Epithelial cell of prostate (primary cell): ENCODE data around the gene KRT36.

Experiments used
- DNase-seq: peaks from one replicate; pipeline ENCODE4 v3.0.0-alpha.2; 2011; ENCODE audit warnings: low read depth, low spot score
- H3K27ac ChIP-seq: fragments of 450-650 bp; 2 replicates; pipeline ENCODE4 v1.5.1; 2017; ENCODE audit warnings: mild to moderate bottlenecking

The KRT36 gene

DNA sequence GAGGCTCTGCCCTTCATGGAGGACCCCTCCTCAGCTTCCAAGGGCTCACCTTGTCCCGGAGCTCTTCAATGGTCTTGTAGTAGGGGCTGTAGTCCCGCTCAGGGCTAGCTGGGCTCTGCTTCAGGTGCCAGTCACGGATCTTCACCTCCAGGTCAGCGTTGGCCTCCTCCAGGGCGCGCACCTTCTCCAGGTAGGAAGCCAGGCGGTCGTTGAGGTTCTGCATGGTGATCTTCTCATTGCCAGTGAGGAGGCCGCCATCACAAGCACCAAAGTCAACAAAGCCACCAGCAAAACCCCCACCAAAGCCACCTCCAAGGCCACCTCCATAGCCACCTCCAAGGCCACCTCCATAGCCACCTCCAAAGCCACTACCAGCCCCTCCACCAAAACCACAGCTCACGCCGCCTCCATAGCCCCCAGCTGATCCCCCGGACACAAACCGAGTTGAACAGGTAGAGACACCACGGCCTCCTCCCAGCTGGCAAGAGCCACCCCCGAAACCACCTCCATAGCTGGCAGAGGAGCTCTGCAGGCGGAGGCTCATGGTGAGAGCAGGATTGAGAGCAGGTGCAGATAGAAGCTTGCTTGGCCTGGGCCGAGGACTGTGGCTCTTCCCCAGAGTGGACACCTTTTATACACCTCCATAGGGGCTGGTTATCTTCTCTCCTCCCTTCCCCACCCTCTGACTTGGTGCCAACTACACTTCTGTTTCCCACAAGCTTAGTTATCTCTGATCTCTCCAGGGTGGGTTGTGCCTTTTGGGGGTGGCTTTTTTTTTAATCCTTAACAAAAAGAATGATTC, 15.5 kb upstream of the KRT36 start, which contains the start of gene KRT13:
KRT13 (minus strand) TSS at position 606 of the 802 bp plus-strand sequence; CDS start at position 544, 62 bp downstream.
- peak within 1 kb of the TSS; percentile 56 for H3K27ac ChIP-seq
- DNase-seq: no peak

DNA sequence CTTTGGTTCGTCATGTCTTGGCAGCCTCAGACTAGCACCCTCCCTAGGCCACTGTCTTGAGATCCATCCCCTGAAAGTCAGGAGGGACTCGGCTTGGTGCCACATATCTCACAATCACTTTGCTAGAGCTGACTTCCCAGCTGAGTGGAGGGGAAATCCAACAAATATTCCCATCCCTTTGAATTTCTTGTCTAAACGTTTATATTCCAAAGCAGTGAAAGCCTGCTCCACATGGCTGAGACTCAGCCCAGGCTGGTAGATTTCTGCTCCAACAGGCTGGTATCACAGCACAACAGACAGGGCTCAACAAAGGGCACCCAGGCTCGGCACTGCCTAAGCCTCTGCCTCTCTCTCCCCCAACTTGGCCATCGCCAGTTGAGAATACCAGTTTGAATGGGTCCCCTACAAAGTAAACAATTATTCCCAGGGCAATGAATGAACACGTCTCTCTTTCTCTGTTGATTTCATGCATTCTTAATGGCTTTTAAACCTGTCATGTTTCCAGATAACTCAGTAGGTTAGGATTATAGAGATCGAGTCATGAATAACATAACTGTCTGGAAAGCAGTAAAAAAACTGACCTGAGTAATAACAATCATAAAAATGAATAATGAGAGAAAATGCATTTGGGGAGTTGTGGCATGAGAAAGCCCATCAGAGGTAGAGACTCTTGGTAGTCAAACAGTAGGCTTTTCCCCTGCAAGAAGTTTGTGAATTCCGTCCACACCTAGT, 14.7 kb upstream of the KRT36 start:
- no peak overlapping the region for H3K27ac ChIP-seq
- no peak for DNase-seq

DNA sequence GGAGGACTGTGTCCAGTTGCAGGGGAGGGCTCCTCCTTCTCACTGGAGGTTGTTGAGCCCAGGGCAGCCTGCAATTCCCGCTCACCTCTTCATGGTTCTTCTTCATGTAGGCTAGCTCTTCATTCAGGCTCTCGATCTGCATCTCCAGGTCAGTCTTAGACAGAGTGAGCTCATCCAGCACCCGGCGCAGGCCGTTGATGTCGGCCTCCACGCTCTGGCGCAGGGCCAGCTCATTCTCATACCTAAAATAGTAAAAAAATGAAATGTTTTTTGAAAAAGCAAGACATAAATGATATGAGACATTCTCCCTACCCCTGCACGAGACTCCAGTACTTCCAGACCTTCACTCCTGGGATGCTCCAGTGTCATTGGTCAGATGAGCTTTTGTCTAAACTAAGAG, 13.5 kb upstream of the KRT36 start:
- no peak overlapping the region for H3K27ac ChIP-seq
- no peak for DNase-seq

DNA sequence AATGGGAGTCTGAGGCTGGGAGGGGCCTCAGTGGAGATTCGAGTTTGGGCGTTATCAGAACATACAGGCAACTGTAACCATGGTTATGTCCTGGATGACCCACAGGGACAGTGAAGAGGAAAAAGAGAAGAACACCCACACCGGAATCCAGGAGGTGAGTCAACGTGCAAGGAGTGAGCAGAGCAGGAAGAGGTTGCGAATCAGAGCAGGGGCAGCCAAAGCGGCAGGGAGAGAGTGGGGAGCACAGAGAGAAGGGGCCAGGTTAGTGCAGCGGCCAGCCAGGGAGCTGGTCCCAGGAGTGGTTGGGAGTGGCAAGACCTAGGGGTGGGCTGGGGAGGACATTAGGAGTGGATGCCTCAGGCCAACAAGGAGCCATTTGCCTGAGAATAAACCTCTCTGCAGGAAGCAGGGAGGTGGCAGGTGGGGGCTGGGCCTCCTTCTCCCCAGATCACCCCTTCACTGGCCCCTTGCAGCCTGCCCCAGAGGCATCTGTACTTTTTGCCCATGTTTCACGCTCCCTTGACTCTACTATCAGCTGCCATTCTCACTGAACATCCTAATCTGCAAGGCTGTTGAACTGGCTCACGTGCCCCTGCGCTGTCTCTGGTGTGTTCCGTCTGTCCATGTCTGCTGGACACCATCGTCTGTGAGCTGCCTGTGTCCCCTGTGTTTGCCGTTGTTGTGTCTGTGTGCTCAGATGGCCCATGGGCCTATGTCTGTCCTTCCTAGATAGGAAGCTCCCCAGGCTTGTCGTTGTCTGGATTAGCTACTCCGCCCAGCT, 10.6 kb upstream of the KRT36 start:
- peak overlapping the region; percentile 60 for H3K27ac ChIP-seq
- no peak for DNase-seq

DNA sequence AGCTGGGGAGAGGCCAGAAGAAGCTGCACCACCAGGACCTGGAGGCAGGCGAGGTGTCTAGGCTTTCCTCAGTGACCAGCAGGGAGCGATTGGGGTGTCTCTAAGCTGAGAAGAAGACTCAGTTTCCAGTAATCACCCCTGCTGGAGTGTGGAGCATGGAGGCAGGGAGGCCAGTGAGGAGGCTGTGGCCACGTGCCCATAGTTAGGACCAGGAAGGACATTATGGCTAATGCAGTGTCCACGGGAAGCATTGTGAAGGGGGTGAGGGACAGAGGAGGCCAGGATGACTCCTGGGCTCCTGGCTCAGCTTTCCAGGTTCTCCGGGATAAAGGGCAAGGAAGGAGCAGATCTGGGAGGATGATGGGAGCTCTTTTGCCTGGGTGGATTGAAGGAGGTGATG, 10.0 kb upstream of the KRT36 start:
- peak overlapping the region; percentile 60 for H3K27ac ChIP-seq
- DNase-seq: no peak

DNA sequence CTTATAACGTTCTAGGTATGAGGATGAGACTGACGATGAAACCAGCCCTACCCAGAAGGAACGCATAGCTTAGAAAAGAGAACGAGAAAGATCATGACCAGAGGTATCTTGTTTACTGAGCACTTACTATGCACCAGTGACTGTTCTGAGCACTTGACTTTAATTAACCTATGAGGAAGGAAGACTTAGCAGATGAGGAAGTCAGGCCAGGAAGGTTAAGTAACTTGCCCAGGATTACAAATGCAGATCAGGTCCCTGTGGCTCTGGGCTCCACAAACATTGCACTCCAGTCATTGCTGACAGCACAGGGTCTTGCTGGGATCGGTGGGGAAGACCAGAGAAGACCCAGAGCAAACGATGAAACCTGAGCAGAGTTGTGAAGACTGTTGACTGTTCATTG, 8.6 kb upstream of the KRT36 start:
- DNase-seq: no peak
- peak overlapping the region; percentile 60 for H3K27ac ChIP-seq

DNA sequence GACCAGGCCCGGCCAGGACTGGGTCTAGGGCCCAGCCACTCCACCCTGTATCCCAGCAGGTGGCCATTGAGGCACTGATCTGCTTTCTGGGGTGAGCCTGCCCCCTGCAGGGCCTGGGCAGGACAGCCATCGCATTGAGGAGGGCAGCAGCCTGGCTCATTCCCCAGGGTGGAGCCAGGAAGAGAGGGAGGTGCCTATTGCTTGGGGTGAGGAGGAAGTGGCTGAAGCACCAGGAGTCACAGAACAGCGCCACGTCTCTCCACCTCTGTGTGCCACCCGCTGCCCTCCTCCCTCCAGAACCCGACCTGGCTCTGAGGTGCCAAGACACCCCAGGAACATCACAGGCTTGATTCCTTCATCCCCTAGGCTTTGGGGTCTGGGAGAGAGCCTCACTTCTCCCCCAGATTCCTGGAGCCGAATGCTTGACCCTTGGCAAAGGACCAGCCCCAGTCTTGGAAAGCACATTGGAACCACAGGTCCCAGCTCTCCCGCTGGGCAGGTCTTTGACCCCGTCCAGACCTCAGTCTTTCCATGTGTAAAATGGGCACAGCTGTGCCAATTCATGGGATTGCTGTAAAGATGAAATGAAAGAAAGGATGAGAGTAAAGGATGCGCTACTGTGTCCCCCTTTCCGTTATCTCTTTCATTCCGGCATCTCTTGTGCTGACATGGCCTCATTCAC, 7.2 kb upstream of the KRT36 start:
- peak; percentile 69 for DNase-seq
- peak overlapping the region; percentile 60 for H3K27ac ChIP-seq

DNA sequence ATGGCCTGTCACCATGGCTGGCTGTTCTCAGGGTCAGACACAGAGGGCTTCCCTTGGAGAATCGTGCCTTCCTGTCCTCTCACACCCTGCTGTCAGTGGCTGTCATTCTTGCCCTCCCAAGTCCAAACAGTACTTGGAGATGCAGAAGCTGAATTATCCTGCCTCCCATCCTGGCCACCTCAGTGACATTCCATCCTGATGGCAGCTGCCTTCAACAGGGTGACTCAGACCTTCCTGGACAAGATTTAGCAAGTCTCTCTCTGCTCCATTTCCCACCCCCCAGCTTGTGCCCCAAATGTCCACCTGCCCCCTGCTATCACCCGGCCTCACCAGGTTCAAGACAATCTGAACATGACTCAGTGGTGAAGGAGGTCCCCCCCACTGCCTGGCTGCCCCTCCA, 4.8 kb upstream of the KRT36 start:
- no peak overlapping the region for H3K27ac ChIP-seq
- DNase-seq: no peak

DNA sequence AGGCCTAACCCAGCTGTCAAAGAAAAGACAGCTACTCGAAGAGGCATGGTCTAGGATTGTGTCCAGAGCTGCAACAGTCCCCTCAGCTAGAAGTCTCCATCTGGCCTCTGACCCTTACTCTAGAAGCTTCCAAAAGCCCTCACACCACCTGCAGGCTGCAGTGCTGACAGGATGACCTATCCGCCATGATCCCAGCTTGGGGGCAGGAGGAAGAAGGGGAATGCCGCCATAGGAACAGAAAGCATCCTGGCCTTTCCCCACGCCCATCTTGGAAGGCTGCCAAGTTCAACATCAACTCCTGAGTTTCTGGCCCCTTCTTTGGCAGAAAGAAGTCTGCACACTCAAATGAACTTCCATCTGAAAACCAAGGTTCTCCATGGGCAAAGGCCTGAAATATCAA, 3.1 kb upstream of the KRT36 start:
- DNase-seq: no peak
- no peak overlapping the region for H3K27ac ChIP-seq

DNA sequence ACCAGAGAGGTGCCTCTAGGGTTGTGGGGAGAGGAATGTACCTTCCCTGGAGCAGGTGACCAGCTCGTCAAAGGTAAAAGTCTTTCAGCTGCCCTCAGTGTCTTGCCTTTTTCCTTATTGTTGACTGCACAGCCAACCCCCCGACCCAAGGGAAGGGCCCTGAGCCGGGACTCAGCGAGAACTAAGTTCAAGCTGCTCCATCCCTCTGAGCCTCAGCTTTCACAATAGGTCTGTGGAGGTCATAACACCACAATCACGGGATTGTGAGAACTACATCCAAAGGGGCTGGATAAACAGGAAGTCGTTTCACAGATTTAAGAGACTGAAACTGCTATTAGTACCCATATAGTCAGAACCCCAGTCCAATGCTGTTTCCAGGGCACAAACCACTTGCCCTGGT, 2.6 kb upstream of the KRT36 start:
- no peak overlapping the region for H3K27ac ChIP-seq
- no peak for DNase-seq

DNA sequence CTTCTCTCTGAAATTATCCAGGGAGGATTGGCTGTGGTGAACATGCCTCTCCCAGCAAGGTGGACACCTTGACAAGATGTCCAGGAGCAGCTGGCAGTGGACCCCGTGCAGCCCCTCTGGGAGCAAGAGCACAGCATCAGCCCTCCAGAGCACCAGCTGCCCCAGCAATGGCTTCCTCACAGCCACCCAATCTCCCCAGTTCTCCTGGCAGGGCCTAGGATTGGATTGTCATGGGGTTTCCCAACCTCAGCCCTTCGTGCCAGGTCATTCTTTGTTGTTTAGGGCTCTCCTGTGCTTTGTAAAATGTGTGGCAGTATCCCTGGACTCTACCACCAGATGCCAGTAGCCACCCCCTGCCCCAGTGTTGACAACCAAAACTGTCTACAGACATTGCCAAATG, 1.8 kb upstream of the KRT36 start:
- DNase-seq: no peak
- no peak overlapping the region for H3K27ac ChIP-seq

DNA sequence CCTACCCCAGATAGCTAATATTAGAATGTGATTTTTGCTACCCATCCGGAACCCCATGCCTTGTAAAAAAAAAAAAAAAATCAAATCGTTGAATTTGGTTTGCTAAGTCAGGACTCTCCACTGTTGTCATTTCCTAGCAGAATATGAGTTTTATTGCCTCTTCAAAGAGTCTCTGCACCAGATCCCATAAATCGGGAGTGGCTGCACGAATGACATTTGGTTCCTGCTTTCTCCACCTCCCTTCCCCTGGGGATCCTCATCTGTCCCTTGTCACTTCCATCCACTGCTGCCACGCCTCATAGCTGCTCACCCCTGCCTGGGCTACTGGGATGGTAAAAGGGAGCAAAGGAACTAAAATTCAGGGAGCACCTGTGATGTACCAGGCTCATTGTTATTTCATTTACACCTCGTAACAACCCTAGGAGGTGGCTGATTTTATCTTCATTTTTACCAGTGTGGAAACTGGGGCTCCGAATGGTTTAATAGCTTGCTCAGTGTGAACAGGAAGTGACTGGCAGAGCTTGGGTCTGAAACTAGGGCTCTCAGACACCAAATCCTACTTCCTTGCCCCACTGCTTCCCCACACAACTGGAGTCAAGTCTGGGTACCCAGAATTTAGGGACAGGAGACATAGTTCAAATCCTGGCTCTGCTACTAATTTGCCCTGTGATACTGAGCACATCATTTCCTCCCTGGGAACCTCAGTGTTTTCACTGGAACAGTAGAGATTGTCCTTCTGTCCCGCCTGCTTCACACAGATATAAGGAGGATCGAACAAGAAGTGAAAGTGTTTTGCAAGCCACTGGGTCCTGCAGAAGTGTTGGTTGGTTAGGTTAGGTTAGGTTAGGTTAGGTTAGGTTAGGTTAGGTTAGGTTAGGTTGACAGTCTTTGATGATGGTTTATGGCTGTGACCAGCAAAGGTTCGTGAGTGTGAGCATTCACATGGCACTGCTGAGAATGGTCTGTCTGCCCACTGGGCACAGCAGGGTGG, 585 bp upstream of the KRT36 start:
- no peak overlapping the region for H3K27ac ChIP-seq
- no peak for DNase-seq

DNA sequence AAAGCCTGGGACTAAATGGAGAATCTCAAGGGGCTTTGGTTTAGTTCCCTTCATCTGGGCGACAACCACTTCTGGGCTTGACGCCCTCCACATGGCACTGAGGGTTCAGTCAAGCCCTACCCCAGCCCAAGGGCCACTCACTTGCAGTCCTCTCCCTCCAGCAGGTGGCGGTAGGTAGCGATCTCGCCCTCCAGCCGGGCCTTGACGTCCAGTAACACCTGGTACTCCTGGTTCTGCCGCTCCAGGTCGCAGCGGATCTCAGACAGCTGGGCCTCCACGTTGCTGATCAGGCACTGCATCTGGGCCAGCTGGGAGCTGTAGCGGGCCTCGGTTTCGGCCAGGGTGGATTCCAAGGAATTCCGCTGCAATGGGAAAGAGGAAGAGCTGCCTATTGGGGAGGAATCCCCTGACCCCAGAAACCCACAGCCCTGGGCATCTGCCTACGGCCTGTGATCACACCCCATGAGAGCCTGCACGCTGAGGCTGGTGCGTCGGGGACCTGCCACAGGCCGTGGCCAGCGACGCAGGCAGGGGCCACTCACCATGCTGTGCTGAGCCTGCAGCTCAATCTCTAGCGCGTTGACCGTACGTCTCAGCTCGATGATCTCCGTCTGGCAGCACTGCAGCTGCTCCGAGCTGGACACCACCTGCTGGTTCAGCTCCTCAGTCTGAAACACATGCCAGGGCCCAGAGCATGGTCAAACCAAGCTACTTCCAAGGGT, 2.7 kb downstream of the KRT36 start:
- no peak for DNase-seq
- no peak overlapping the region for H3K27ac ChIP-seq

DNA sequence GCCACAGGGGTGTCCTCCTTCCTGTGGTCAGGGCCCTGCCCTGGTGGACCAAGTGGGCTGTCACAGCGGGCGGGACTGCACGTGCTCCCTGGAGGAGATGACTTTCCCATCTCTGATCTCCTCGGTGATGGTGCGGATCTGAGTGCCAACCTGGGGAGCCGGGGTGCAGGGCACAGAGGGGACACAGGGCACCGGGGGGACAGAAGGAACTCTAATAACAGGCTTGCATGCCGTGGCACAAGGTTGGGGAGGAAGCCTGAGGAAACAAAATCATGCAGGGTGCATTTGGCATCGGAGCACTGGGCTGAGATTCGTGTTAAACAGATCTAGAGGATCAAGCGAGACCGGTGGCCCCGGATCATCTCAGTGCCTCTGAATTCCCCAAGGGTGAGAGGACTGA, 3.4 kb downstream of the KRT36 start:
- DNase-seq: no peak
- no peak overlapping the region for H3K27ac ChIP-seq

DNA sequence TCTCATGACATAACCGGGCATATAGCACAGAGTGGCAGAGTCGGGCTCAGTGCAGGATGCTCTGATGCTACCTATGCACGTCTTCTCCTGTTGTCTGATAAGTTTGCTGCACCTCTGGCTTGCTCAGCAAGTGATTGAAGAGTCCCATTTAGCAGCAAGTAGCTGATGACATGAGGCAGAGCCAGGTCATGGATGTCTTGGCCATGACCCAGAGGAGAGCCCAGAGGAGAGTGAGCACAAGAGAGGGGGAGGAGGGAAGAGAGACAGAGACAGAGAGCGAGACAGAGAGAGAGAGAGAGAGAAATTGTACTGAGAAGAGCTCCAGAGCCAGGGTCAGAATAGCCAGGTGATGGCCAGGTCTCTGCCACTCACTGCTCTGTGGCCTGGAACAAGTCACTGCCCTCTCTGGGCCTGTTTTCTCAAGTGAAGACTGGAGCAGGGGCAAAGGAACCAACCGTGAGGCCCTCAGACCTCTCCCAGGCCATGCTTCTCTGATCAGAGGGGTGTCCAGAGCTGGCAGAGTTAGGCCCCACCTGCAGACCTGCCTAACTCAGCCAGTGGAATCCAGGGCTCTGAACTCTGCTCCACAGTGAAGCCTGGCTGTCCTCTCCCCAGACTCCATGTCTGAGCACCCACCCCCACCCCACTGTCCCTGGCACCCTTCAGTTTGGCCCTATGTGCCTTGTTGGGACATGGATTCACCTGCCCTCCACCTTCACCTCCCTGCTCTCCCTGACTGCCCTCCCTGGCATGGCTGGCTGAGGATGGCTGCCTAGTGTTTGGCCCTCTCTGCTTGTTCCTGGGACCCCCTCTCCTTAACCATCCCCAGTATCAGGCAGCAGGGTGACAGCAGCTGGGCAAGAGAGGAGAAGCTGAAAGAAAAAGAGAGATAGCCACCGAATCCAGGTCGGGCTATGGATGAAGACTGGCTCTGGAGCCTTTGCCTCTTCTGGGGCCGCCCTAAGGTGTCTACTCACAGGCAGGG, 4.5 kb downstream of the KRT36 start:
- H3K27ac ChIP-seq: no peak overlapping the region
- no peak for DNase-seq

DNA sequence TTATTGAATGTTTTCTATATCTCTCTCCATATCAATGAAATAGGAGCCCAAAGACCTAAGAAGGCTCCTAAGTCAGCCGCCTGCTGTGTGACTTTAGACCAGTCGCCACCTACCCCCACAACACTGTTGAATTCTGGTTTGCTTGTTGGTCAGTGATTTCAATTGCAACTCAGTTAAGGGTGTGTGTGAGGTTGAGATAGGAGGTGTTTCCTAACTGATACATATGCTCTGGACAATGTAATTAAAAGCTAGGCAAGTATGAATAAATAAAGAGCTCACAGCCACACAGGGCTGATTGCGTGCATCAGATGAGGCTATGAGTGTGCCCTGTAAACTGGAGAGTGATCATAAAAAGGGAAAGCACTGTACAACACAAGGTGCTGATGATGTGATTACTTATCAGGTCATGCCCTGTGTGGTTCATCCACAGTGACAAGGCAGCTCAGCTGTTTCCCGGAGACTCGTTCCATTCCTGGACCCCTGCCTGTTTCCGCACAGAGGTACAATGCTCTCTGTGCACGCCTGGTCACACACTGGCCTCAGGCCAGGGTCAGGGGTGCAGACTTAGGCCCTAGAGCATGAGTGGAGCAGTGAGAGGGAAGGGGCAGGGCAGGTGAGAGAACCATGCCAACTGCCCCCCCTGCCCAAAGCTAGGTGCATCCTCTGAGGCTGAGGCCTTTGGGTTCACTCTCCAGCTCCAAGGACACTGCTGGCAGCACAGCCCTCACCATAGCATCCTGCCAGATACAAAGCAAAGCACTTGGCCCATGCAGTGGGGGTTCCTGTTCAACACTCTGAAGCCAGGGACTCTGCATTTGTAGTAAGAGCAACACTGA, 5.5 kb downstream of the KRT36 start:
- H3K27ac ChIP-seq: no peak overlapping the region
- no peak for DNase-seq

DNA sequence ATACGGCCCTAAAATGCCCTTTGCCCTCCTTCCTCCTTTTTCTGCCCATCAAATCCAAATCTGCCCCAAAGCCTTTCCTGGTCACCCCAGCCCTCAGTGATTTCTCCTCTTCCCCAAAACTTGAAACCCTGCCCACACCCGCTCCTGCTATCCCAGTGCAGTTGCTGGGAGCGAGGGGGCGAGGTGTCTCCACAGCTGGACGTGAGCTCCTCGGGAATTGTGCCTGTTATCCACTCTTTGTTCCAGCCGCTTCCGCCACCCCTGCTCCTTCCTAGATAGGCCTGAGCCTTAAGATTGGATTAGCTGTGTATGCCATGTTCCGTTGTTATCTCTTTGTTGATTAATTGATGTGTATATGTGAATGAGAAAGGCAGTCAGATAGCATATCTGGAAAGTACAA, 6.2 kb downstream of the KRT36 start:
- H3K27ac ChIP-seq: no peak overlapping the region
- DNase-seq: no peak
